SU-DHL-6 (cell line): ENCODE results near the gene PID1.

Source experiments
- H2AFZ ChIP-seq: fragments of 200-600 bp; sonication (generic); 2 replicates; pipeline ENCODE4 v1.6.1; 2014; ENCODE audit warnings: low read depth, mild to moderate bottlenecking, moderate library complexity, mixed read lengths, antibody characterized with exemption, low read length; ENCODE audit not compliant: severe bottlenecking
- H3F3A ChIP-seq: fragments of 200-600 bp; shearing (Covaris generic); 2 replicates; pipeline ENCODE4 v1.6.0; 2016; ENCODE audit warnings: antibody characterized with exemption, mild to moderate bottlenecking; ENCODE audit not compliant: insufficient read depth
- H3K27ac ChIP-seq: fragments of 200-600 bp; sonication (generic); 2 replicates; pipeline ENCODE4 v1.5.1; 2016; ENCODE audit warnings: low read depth, mild to moderate bottlenecking, low read length, moderate library complexity, mixed read lengths
- H3K27me3 ChIP-seq: fragments of 200-600 bp; sonication (generic), shearing (Covaris generic); 2 replicates; pipeline ENCODE4 v1.6.0; 2014; ENCODE audit warnings: mild to moderate bottlenecking, low read length
- H3K36me3 ChIP-seq: fragments of 200-600 bp; sonication (generic); 2 replicates; pipeline ENCODE4 v1.6.1; 2014; ENCODE audit warnings: mild to moderate bottlenecking, low read length, mixed read lengths
- H3K4me2 ChIP-seq: fragments of 300-600, 200-600 bp; shearing (Covaris generic), sonication (generic); 2 replicates; pipeline ENCODE4 v1.6.0; 2014; ENCODE audit warnings: low read length, low read depth, mild to moderate bottlenecking; ENCODE audit not compliant: poor library complexity, severe bottlenecking
- H3K4me3 ChIP-seq: fragments of 200-600 bp; sonication (generic); 2 replicates; pipeline ENCODE4 v1.5.1; 2014; ENCODE audit warnings: antibody characterized with exemption, low read length, mild to moderate bottlenecking, mixed read lengths; ENCODE audit not compliant: insufficient read depth, poor library complexity, severe bottlenecking
- H3K79me2 ChIP-seq: fragments of 200-600 bp; sonication (generic); 2 replicates; pipeline ENCODE4 v1.6.1; 2014; ENCODE audit warnings: mild to moderate bottlenecking, low read length, moderate library complexity; ENCODE audit not compliant: insufficient read depth
- H3K9ac ChIP-seq: fragments of 200-600 bp; sonication (generic); 2 replicates; pipeline ENCODE4 v1.7.0; 2014; ENCODE audit warnings: mild to moderate bottlenecking, low read length
- H3K9me2 ChIP-seq: fragments of 200-600 bp; sonication (generic); replicated peaks from 2 replicates; pipeline ENCODE4 v1.6.1; 2014; ENCODE audit warnings: low read length; ENCODE audit not compliant: insufficient read depth
- H3K9me3 ChIP-seq: fragments of 200-600 bp; sonication (generic); 2 replicates; pipeline ENCODE4 v1.6.1; 2014; ENCODE audit warnings: low read length, mixed read lengths; ENCODE audit not compliant: insufficient read depth
- H4K20me1 ChIP-seq: fragments of 200-600 bp; sonication (generic); 2 replicates; pipeline ENCODE4 v1.6.1; 2014; ENCODE audit warnings: low read depth, mild to moderate bottlenecking, antibody characterized with exemption, low read length, moderate library complexity, mixed read lengths
- EZH2phosphoT487 ChIP-seq: fragments of 200-600 bp; sonication (generic), shearing (Covaris generic); conservative IDR thresholded peaks from 2 replicates; pipeline ENCODE4 v1.6.1; 2018; ENCODE audit warnings: mild to moderate bottlenecking, antibody characterized with exemption, low read length, moderate library complexity, mixed read lengths
- TF ChIP-seq, protein P1 (sequence below): fragments of 200-600 bp; sonication (generic); IDR thresholded peaks from one replicate; pipeline ENCODE4 v1.5.1; 2017; ENCODE audit warnings: antibody characterized with exemption, mild to moderate bottlenecking, low read length, moderate library complexity; ENCODE audit not compliant: insufficient read depth, poor library complexity, severe bottlenecking

The PID1 gene

GRCh38 chr2:229231328-229231868, 39.7 kb downstream of the PID1 start:
- H3K9me3 ChIP-seq = no peaks in the 10 kb centered on the region
- no peak overlapping the region for H3K4me3 ChIP-seq
- no peak overlapping the region for H2AFZ ChIP-seq
- H3K9me2 ChIP-seq = no peaks in the 10 kb centered on the region
- H4K20me1 ChIP-seq = no peaks in the 10 kb centered on the region
- H3K27ac ChIP-seq = no peak overlapping the region
- H3K79me2 ChIP-seq = no peaks in the 10 kb centered on the region
- no peaks in the 10 kb centered on the region for H3F3A ChIP-seq
- H3K27me3 ChIP-seq = no peaks in the 10 kb centered on the region
- no peak overlapping the region for H3K4me2 ChIP-seq
- TF ChIP-seq EZH2phosphoT487 = no peak
- TF ChIP-seq, protein P1, sequence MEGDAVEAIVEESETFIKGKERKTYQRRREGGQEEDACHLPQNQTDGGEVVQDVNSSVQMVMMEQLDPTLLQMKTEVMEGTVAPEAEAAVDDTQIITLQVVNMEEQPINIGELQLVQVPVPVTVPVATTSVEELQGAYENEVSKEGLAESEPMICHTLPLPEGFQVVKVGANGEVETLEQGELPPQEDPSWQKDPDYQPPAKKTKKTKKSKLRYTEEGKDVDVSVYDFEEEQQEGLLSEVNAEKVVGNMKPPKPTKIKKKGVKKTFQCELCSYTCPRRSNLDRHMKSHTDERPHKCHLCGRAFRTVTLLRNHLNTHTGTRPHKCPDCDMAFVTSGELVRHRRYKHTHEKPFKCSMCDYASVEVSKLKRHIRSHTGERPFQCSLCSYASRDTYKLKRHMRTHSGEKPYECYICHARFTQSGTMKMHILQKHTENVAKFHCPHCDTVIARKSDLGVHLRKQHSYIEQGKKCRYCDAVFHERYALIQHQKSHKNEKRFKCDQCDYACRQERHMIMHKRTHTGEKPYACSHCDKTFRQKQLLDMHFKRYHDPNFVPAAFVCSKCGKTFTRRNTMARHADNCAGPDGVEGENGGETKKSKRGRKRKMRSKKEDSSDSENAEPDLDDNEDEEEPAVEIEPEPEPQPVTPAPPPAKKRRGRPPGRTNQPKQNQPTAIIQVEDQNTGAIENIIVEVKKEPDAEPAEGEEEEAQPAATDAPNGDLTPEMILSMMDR = no peak
- no peak overlapping the region for H3K9ac ChIP-seq
- no peaks in the 10 kb centered on the region for H3K36me3 ChIP-seq

DNA sequence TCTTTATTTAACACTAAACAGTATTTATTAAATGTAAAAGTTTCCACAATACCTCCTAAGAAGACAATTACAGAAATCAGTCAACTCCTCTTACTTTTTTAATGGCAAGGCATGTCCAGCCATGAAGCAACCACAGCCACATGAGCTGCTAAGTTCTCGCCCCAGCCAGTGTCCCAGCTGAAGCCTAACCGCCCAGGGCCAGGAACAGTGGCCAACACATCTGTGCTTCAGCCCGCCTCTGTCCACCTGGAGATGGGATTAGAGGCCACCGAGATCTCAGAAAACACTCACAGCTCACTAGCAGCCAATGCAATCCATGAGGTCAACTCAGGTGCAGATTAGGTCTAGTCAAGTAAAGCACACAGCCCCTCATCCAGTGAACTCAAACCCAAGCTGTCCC, 40.2 kb downstream of the PID1 start:
- no peaks in the 10 kb centered on the region for H3K79me2 ChIP-seq
- H3K4me3 ChIP-seq = no peak overlapping the region
- H2AFZ ChIP-seq = no peak overlapping the region
- H3K9me2 ChIP-seq = no peaks in the 10 kb centered on the region
- H3K4me2 ChIP-seq = no peak overlapping the region
- no peaks in the 10 kb centered on the region for H4K20me1 ChIP-seq
- H3K36me3 ChIP-seq = no peaks in the 10 kb centered on the region
- H3F3A ChIP-seq = no peaks in the 10 kb centered on the region
- H3K9ac ChIP-seq = no peak overlapping the region
- H3K9me3 ChIP-seq = no peaks in the 10 kb centered on the region
- no peak overlapping the region for H3K27ac ChIP-seq
- H3K27me3 ChIP-seq = no peaks in the 10 kb centered on the region
- TF ChIP-seq, protein P1 = no peak
- no peak for TF ChIP-seq EZH2phosphoT487

GRCh38 chr2:229230256-229230655, 40.8 kb downstream of the PID1 start:
- H3K9ac ChIP-seq = no peak overlapping the region
- H2AFZ ChIP-seq = no peak overlapping the region
- H3K9me3 ChIP-seq = no peaks in the 10 kb centered on the region
- H3K4me2 ChIP-seq = no peak overlapping the region
- H3F3A ChIP-seq = no peaks in the 10 kb centered on the region
- H3K79me2 ChIP-seq = no peaks in the 10 kb centered on the region
- no peaks in the 10 kb centered on the region for H3K27me3 ChIP-seq
- no peaks in the 10 kb centered on the region for H4K20me1 ChIP-seq
- H3K27ac ChIP-seq = no peak overlapping the region
- H3K4me3 ChIP-seq = no peak overlapping the region
- TF ChIP-seq, protein P1 = no peak
- no peak for TF ChIP-seq EZH2phosphoT487
- H3K9me2 ChIP-seq = no peaks in the 10 kb centered on the region
- no peaks in the 10 kb centered on the region for H3K36me3 ChIP-seq
